CD4-positive, alpha-beta T cell (primary cell): ENCODE data around the gene MFSD6. TPM values are rescaled to one million over a fixed set of nuclear protein-coding genes. Genes with fewer than 3 reads are reported as not detected.
A peak's percentile ranks its signal among the peaks of the same experiment; 100 is the strongest.

Source experiments
- ATAC-seq: fragments of 200-7000 bp; cut with Tn5 transposase; one replicate; pipeline ENCODE4 v1.10.0; 2022; ENCODE audit warnings: mild to moderate bottlenecking; ENCODE audit not compliant: poor library complexity
- CTCF ChIA-PET: fragments of 350-600 bp; sonication (Branson Sonifier 250); formaldehyde crosslinking; loops from one replicate; lab custom pipeline; 2021; ENCODE audit warnings: antibody characterized with exemption, inconsistent platforms; lab: Charles Lee
- POLR2A ChIA-PET: fragments of 350-600 bp; sonication (Branson Sonifier 250); formaldehyde crosslinking; loops from one replicate; lab custom pipeline; 2021; ENCODE audit warnings: antibody characterized with exemption, inconsistent platforms; lab: Charles Lee
- DNase-seq, 14 experiments: peaks; one replicate each; pipeline ENCODE4 v3.0.0-alpha.2; 2013 to 2020; ENCODE audit warnings: mixed read lengths in 2 of 14
- H3K27ac ChIP-seq, 2 donors: one replicate each; pipeline versions ENCODE4 v1.5.1 to v1.7.0; 2013; ENCODE audit warnings: low read length in 2 of 2, low read depth in 1 of 2, mild to moderate bottlenecking in 1 of 2
- H3K27me3 ChIP-seq, 2 experiments: 1 replicate in 1 of 2; 2 replicates in 1 of 2; pipeline versions ENCODE4 v1.6.1 to v1.7.0; 2013; ENCODE audit warnings: low read length in 2 of 2, control low read depth in 1 of 2, mild to moderate bottlenecking in 1 of 2, moderate library complexity in 1 of 2; ENCODE audit not compliant: insufficient read depth in 2 of 2, control insufficient read depth in 1 of 2
- H3K36me3 ChIP-seq: one replicate; pipeline ENCODE4 v1.6.1; 2013; ENCODE audit warnings: low read length, control low read depth; ENCODE audit not compliant: insufficient read depth
- H3K4me1 ChIP-seq: one replicate; pipeline ENCODE4 v1.6.1; 2013; ENCODE audit warnings: low read length, control low read depth; ENCODE audit not compliant: insufficient read depth
- H3K4me3 ChIP-seq: one replicate; pipeline ENCODE4 v1.5.1; 2013; ENCODE audit warnings: mild to moderate bottlenecking, low read length, moderate library complexity
- H3K9me3 ChIP-seq, 2 experiments: 1 replicate in 1 of 2; 2 replicates in 1 of 2; pipeline versions ENCODE4 v1.6.1 to v1.7.0; 2013; ENCODE audit warnings: low read length in 2 of 2, mild to moderate bottlenecking in 2 of 2, control low read depth in 1 of 2, moderate library complexity in 1 of 2; ENCODE audit not compliant: control insufficient read depth in 1 of 2, insufficient read depth in 1 of 2
- H3K27ac Mint-ChIP-seq: one replicate; pipeline ENCODE4 v1.8.0; 2020; ENCODE audit warnings: mixed read lengths
- H3K27me3 Mint-ChIP-seq: one replicate; pipeline ENCODE4 v1.8.0; 2021; ENCODE audit warnings: mixed read lengths
- H3K36me3 Mint-ChIP-seq: one replicate; pipeline ENCODE4 v1.8.0; 2021; ENCODE audit warnings: low read depth, mixed read lengths
- H3K4me1 Mint-ChIP-seq: one replicate; pipeline ENCODE4 v1.8.0; 2021; ENCODE audit warnings: low read depth, mixed read lengths
- H3K4me3 Mint-ChIP-seq: one replicate; pipeline ENCODE4 v1.8.0; 2020; ENCODE audit warnings: mild to moderate bottlenecking, mixed read lengths
- H3K9me3 Mint-ChIP-seq: one replicate; pipeline ENCODE4 v1.8.0; 2020; ENCODE audit warnings: mixed read lengths
- intact Hi-C, 2 experiments: fragments of 100-400 bp; cut with DNase I in 1 of 2; cut with micrococcal nuclease in 1 of 2; formaldehyde crosslinking; loops; one replicate each; pipeline versions ENCODE4 v1.15.1 to v1.9.0; 2023 to 2025; cut with DNase I, micrococcal nuclease
- total RNA-seq, 174 experiments: library from RNA in 2 of 174; stranded (reverse) in 2 of 174; gene quantifications; one replicate each; pipeline ENCODE4 v1.2.3 and lab custom pipeline; 2021 to 2026
- TF ChIP-seq, protein P1 (sequence below): fragments of 200-600 bp; IDR thresholded peaks from one replicate; pipeline ENCODE4 v1.8.0; 2022; ENCODE audit warnings: antibody characterized with exemption, mild to moderate bottlenecking

The MFSD6 gene
- total RNA-seq, 2 experiments from 2014 or later: 41.2 to 47.8 TPM

DNA sequence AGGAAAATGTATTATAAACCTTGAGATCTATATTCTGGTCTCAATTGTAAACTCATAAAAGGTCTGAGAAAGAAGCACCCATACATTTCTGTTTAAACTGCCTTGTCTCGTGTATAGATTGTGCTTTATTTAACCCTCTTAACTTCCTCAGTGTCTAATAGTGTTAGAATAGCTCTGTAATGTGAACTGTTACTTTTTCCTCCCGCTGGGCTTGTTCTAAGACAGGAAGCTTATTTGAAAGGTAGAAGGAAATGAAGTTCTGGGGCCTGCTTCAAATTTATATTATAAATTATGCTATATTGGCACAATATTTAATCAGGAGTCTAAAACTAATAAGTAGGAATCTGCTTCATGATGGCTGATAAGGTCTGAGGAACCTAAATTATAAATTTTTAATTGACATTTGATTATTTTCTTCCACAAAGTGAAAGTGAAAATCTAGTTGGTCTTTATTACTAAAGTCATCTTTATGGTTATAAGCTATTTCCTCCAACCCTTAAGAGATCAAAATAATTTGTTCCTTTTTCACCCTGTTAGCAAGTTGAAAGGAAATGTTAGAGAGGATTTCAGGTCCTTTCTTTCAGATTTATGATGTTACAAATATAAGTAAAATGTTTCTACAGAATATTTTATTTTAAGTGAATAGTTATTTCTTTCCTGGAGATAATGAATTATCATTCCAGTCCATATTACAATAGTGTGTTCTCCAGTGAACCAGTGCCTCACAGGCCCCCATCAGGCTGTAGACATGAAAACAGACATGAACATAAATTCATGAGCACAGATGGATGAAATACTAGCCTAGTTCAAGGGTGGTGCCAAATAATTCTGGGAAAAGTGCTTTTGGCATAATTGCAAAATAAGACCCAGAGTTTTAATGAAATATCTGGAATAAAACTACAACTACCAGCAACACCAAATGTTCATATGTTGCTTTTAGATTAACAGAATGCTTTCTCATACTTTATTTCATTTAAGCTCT is 7.9 kb downstream of the MFSD6 start:
- DNase-seq: peak in 2 of 14 experiments; percentile 28 to 48
- Mint-ChIP-seq H3K36me3 (peaks cover 28% of the 10 kb centered on the region), H3K4me3 (peak overlapping the region; percentile 30), H3K27me3 (no peaks in the 10 kb centered on the region), H3K9me3 (no peaks in the 10 kb centered on the region), H3K4me1 (peaks cover 96% of the 10 kb centered on the region), H3K27ac (peak overlapping the region; percentile 78)
- intact Hi-C loops: no loop called here
- POLR2A ChIA-PET: interaction anchor here (0.7 to 2.5 kb wide), 10 partner anchors 9 to 466 kb away, joined by 3 to 28 read pairs (median 3); partner anchors contain the start of genes GLS and NEMP2
- no peaks in the 10 kb centered on the region for H3K27me3 ChIP-seq
- no peak overlapping the region for H3K4me3 ChIP-seq
- TF ChIP-seq, protein P1, sequence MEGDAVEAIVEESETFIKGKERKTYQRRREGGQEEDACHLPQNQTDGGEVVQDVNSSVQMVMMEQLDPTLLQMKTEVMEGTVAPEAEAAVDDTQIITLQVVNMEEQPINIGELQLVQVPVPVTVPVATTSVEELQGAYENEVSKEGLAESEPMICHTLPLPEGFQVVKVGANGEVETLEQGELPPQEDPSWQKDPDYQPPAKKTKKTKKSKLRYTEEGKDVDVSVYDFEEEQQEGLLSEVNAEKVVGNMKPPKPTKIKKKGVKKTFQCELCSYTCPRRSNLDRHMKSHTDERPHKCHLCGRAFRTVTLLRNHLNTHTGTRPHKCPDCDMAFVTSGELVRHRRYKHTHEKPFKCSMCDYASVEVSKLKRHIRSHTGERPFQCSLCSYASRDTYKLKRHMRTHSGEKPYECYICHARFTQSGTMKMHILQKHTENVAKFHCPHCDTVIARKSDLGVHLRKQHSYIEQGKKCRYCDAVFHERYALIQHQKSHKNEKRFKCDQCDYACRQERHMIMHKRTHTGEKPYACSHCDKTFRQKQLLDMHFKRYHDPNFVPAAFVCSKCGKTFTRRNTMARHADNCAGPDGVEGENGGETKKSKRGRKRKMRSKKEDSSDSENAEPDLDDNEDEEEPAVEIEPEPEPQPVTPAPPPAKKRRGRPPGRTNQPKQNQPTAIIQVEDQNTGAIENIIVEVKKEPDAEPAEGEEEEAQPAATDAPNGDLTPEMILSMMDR: no peak
- peaks cover 30% of the 10 kb centered on the region for H3K4me1 ChIP-seq
- ATAC-seq: peak; percentile 71
- H3K27ac ChIP-seq: peak overlapping the region; percentile 34 to 75
- CTCF ChIA-PET: interaction anchor here (1.5 kb wide), 1 partner anchor 96 kb away, joined by 5 read pairs; the partner anchor contains the start of gene HIBCH
- peaks cover 5% of the 10 kb centered on the region for H3K36me3 ChIP-seq
- no peaks in the 10 kb centered on the region for H3K9me3 ChIP-seq

DNA sequence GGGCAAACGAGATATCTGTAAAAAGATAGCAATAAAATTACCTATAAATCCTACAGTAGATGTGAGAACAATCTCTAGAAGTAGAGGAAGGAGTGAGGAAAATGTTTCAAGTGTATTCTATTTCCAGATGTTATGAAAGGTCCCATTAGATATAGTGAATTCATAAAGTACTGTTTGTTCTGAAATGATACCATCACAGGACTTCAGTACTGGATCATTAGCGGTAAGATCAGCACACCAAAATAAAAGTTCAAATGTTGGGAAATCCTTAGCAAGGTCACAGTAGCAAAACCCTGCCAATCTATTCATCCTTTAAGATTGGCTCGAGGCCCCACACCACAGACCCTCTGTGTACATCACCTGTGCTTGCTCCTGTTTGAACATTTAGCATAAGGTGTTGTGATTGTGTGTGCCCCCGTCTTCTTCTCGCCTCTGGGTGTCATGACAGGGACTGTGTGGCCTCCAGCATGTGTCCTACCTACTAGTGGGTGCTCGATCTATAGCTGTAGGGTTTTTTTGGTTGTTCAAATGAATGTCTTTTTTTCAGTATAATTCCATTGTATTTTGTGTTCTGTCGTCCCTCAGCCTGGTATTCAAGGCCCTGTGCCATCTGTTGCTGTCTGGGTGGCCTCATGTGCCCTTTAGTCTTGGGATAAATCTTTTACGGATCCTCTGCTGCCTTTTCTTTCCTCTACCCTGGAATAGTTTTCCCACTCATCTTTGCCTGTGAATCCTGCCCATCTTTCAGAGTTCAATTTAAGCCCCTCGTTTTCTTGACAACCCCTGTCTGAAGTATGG is 9.1 kb downstream of the MFSD6 start:
- H3K4me3 ChIP-seq: no peak overlapping the region
- no peaks in the 10 kb centered on the region for H3K9me3 ChIP-seq
- Mint-ChIP-seq H3K9me3 (no peaks in the 10 kb centered on the region), H3K27ac (peak overlapping the region; percentile 78), H3K27me3 (no peaks in the 10 kb centered on the region), H3K36me3 (peaks cover 31% of the 10 kb centered on the region), H3K4me3 (no peak overlapping the region), H3K4me1 (peaks cover 94% of the 10 kb centered on the region)
- ATAC-seq (no peak), DNase-seq (no peak)
- intact Hi-C loops: no loop called here
- H3K36me3 ChIP-seq: peaks cover 5% of the 10 kb centered on the region
- POLR2A ChIA-PET: interaction anchor here (2.5 kb wide), 1 partner anchor 10 kb away, joined by 28 read pairs; no protein-coding TSS in a partner anchor
- H3K4me1 ChIP-seq: peaks cover 26% of the 10 kb centered on the region
- CTCF ChIA-PET: no interaction called here
- no peaks in the 10 kb centered on the region for H3K27me3 ChIP-seq
- TF ChIP-seq, protein P1: no peak
- no peak overlapping the region for H3K27ac ChIP-seq

DNA sequence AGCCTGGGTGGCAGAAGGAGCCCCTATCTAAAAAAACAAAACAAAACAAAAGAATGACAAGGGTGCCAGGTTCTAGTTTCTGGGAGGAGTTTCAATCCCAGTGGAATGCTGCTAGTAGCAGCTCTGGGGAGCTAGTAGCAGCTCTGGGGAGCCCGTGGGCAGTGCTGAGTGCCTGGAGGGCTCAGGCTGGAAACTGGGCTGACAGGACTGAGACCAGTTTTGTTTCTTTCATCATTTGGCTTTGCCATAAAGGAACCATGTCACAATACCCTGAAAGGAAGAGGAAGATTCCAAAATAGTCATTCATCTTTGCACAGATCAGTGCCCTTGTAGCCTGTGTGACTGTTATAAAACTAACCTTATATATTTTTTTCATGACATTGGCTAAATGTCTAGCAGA is 10.6 kb downstream of the MFSD6 start:
- Histone ChIP-seq H3K36me3 (peaks cover 5% of the 10 kb centered on the region), H3K9me3 (no peaks in the 10 kb centered on the region), H3K4me3 (no peak overlapping the region), H3K4me1 (peaks cover 17% of the 10 kb centered on the region), H3K27ac (no peak overlapping the region), H3K27me3 (no peaks in the 10 kb centered on the region)
- no peak overlapping the region for H3K4me3 Mint-ChIP-seq
- peaks cover 33% of the 10 kb centered on the region for H3K36me3 Mint-ChIP-seq
- TF ChIP-seq, protein P1: no peak
- no peaks in the 10 kb centered on the region for H3K27me3 Mint-ChIP-seq
- POLR2A ChIA-PET: interaction anchor here (0.6 to 1.7 kb wide), 2 partner anchors 12 to 27 kb away, joined by 5 to 7 read pairs; no protein-coding TSS in a partner anchor
- intact Hi-C loops: no loop called here
- H3K27ac Mint-ChIP-seq: no peak overlapping the region
- no peak for ATAC-seq
- CTCF ChIA-PET: interaction anchor here (1.3 kb wide), 1 partner anchor 11 kb away, joined by 3 read pairs; the partner anchor contains the start of gene MFSD6
- H3K9me3 Mint-ChIP-seq: no peaks in the 10 kb centered on the region
- H3K4me1 Mint-ChIP-seq: peaks cover 94% of the 10 kb centered on the region
- DNase-seq: no peak
